ENCODE data around the gene DNM3. TPM values are rescaled to one million over a fixed set of nuclear protein-coding genes. Genes with fewer than 3 reads are reported as not detected.

Gene DNM3
- total RNA-seq, 4 donors from 2014 or later, result 2.7 to 3.3 TPM; not detected in 2

DNA sequence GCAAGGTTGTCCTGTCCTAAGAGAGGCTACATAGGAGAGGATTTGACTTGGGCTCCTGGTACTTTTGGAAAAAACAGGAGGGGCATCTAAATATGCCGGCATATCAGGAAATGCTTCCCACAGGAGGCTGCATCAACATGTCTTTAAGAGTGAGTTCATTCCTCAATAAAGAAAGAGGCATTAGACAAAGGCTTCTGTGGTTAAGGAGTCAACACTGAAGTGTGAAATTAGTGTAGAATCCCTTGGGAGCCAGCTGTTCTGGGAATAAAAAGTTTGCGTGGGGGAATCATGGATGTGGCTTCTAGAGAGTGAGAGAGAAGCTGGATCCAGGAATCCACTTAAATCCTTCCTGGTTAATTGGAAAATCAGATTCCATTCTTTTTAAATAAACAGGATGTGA lies 69.5 kb downstream of the DNM3 start:
- no peaks in the 10 kb centered on the region for H3K9me3 ChIP-seq
- H3K4me3 ChIP-seq, result no peak overlapping the region
- no peak for DNase-seq
- TF ChIP-seq EP300 (IDR thresholded peaks at IDR 0.05; ENCODE audit: low read depth) (no peak), POLR2AphosphoS5 (IDR thresholded peaks at IDR 0.05) (no peak), POLR2A (IDR thresholded peaks at IDR 0.05) (no peak)
- TF ChIP-seq, protein P1, sequence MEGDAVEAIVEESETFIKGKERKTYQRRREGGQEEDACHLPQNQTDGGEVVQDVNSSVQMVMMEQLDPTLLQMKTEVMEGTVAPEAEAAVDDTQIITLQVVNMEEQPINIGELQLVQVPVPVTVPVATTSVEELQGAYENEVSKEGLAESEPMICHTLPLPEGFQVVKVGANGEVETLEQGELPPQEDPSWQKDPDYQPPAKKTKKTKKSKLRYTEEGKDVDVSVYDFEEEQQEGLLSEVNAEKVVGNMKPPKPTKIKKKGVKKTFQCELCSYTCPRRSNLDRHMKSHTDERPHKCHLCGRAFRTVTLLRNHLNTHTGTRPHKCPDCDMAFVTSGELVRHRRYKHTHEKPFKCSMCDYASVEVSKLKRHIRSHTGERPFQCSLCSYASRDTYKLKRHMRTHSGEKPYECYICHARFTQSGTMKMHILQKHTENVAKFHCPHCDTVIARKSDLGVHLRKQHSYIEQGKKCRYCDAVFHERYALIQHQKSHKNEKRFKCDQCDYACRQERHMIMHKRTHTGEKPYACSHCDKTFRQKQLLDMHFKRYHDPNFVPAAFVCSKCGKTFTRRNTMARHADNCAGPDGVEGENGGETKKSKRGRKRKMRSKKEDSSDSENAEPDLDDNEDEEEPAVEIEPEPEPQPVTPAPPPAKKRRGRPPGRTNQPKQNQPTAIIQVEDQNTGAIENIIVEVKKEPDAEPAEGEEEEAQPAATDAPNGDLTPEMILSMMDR (IDR thresholded peaks at IDR 0.05), result no peak
- peaks cover 0 to 21% (median 4%) of the 10 kb centered on the region in 4 donors for H3K4me1 ChIP-seq
- intact Hi-C loops (cut with DNase I; ENCODE audit: low total_unique reads) (no loop called here), in situ Hi-C loops (cut with MboI; ENCODE audit: low pct_ligation_motif_present in 1 of 4, low pct_unique_long_range_greater_than_20kb in 1 of 4, low sequenced_read_pairs in 3 of 4) (no loop called here)
- 69 to 85% methylated on average over 2 of the region's 2 CpGs for WGBS, 2 donors (ENCODE audit: low coverage in 1 of 2)
- H3K36me3 ChIP-seq, result no peaks in the 10 kb centered on the region
- H3K27ac ChIP-seq, result no peak overlapping the region
- no peaks in the 10 kb centered on the region for H3K27me3 ChIP-seq

DNA sequence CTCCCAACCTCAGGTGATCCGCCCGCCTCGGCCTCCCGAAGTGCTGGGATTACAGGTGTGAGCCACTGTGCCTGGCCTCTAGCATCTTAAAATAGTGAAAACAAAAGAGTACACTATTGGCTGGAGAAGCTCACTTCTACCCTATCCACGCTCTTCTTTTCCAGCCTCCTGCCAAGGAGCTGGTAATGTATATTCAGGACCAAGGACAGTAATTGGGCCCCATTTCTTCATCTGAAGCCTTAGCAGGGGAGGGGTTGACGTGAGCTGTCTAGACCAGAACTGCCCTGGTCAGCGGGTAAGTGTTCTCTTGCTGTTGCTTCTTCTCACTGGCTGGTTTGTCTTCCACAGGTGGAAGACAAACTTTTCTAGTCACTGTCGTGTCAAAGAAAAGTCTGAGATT lies 70.2 kb downstream of the DNM3 start:
- DNase-seq, result no peak
- intact Hi-C loops (cut with DNase I; ENCODE audit: low total_unique reads) (no loop called here), in situ Hi-C loops (cut with MboI; ENCODE audit: low pct_ligation_motif_present in 1 of 4, low pct_unique_long_range_greater_than_20kb in 1 of 4, low sequenced_read_pairs in 3 of 4) (no loop called here)
- TF ChIP-seq EP300 (IDR thresholded peaks at IDR 0.05; ENCODE audit: low read depth), result no peak
- TF ChIP-seq POLR2A (IDR thresholded peaks at IDR 0.05), result no peak
- TF ChIP-seq POLR2AphosphoS5 (IDR thresholded peaks at IDR 0.05), result no peak
- TF ChIP-seq, protein P1 (IDR thresholded peaks at IDR 0.05), result no peak
- no peaks in the 10 kb centered on the region for H3K9me3 ChIP-seq
- peaks cover 0 to 21% (median 4%) of the 10 kb centered on the region in 4 donors for H3K4me1 ChIP-seq
- H3K36me3 ChIP-seq, result no peaks in the 10 kb centered on the region
- no peak overlapping the region for H3K27ac ChIP-seq
- WGBS, 2 donors (ENCODE audit: low coverage in 1 of 2), result 93% methylated on average over 3 to 8 of the region's 8 CpGs
- no peak overlapping the region for H3K4me3 ChIP-seq
- no peaks in the 10 kb centered on the region for H3K27me3 ChIP-seq

DNA sequence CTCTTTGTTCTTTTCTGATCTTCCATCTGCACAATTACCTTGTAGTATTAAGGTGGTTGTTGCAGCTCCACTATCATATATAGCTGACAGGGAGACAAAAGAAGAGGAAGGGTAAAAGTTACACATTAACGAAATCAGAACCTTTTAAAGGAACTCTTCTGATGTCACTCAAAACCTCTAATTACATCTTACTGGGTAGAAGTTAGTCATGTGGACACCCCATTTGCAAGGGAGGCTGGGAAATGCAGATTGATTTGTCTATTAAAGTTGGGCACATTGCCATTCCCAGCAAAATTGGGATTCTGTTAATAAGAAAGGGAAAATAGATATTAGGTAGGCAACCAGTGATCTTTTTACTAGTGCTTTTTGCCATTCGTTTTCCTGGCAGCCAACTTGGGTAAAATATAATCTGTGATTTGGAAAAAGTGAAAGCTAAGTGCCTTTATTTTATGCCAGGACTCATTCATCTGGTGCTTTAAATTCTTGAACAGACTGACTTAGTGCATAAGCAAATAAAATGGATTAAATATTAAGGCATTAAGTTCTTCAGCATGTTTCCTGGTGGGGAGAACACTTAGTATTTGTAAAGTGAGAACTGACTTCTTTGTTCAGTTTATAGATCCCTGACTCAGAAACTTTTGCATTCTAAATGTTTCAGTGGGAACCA lies 71.3 kb downstream of the DNM3 start:
- in situ Hi-C loops (cut with MboI; ENCODE audit: low pct_ligation_motif_present in 1 of 4, low pct_unique_long_range_greater_than_20kb in 1 of 4, low sequenced_read_pairs in 3 of 4) (no loop called here), intact Hi-C loops (cut with DNase I; ENCODE audit: low total_unique reads) (no loop called here)
- Histone ChIP-seq H3K36me3 (no peaks in the 10 kb centered on the region), H3K4me3 (no peak overlapping the region), H3K27ac (peak overlapping the region; percentile 6 to 71 (median 45)), H3K9me3 (no peaks in the 10 kb centered on the region), H3K4me1 (peaks cover 0 to 31% (median 7%) of the 10 kb centered on the region in 4 donors), H3K27me3 (no peaks in the 10 kb centered on the region)
- no peak for TF ChIP-seq EP300 (IDR thresholded peaks at IDR 0.05; ENCODE audit: low read depth)
- 34 to 38% methylated on average over 2 of the region's 2 CpGs for WGBS, 2 donors (ENCODE audit: low coverage in 1 of 2)
- no peak for DNase-seq

DNA sequence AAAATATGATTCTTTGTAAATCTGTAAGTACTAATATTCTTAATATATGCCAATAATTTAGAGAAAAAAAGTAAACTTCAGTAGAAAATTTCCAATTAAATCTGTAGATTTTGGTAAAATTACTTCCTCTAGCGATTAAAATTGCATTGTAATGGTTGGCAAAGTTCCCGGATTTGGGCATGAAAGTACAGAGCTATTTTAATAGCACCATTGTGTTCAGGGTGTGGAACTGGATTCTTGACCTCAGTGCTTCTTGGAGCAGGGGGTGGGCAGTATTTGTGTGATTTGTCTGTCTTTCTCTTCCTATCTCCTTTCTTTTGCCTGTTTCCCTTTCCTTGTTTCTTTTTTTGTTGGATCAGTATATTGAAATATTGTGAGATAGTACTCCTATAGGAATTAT lies 72.1 kb downstream of the DNM3 start:
- Histone ChIP-seq H3K27ac (peak overlapping the region; percentile 46 to 72 (median 68)), H3K27me3 (no peaks in the 10 kb centered on the region), H3K36me3 (no peaks in the 10 kb centered on the region), H3K4me1 (peaks cover 0 to 33% (median 7%) of the 10 kb centered on the region in 4 donors), H3K9me3 (no peaks in the 10 kb centered on the region), H3K4me3 (no peak overlapping the region)
- WGBS, 2 donors (ENCODE audit: low coverage in 1 of 2), result 6 to 24% methylated on average over 2 of the region's 2 CpGs
- peak; percentile 51 for DNase-seq
- TF ChIP-seq POLR2A (IDR thresholded peaks at IDR 0.05) (no peak), POLR2AphosphoS5 (IDR thresholded peaks at IDR 0.05) (no peak), EP300 (IDR thresholded peaks at IDR 0.05; ENCODE audit: low read depth) (no peak)
- TF ChIP-seq, protein P1 (IDR thresholded peaks at IDR 0.05), result no peak
- in situ Hi-C loops (cut with MboI; ENCODE audit: low pct_ligation_motif_present in 1 of 4, low pct_unique_long_range_greater_than_20kb in 1 of 4, low sequenced_read_pairs in 3 of 4) (no loop called here), intact Hi-C loops (cut with DNase I; ENCODE audit: low total_unique reads) (no loop called here)
